Activated CD4-positive, alpha-beta T cell treated with anti-CD3 and anti-CD28 coated beads, Interleukin-2, amount 10 ng/mL, durations not matched to agents 7 days and 5 days (primary cell): ENCODE measurements around the gene ZMPSTE24. TPM values are rescaled to one million over a fixed set of nuclear protein-coding genes. Genes with fewer than 3 reads are reported as not detected.

Experiments
- CTCF ChIA-PET: fragments of 350-600 bp; sonication (Branson Sonifier 250); formaldehyde crosslinking; loops from one replicate; lab custom pipeline; 2021; ENCODE audit warnings: antibody characterized with exemption; lab: Charles Lee
- POLR2A ChIA-PET: fragments of 350-600 bp; sonication (Branson Sonifier 250); formaldehyde crosslinking; loops from one replicate; lab custom pipeline; 2021; ENCODE audit warnings: antibody characterized with exemption; lab: Charles Lee
- DNase-seq: peaks from one replicate; pipeline ENCODE4 v3.0.0-alpha.2; 2020
- H3K27ac Mint-ChIP-seq: one replicate; pipeline ENCODE4 v1.8.0; 2021; ENCODE audit warnings: mild to moderate bottlenecking, moderate library complexity, mixed read lengths
- H3K27me3 Mint-ChIP-seq: one replicate; pipeline ENCODE4 v1.8.0; 2021; ENCODE audit warnings: mixed read lengths
- H3K36me3 Mint-ChIP-seq: one replicate; pipeline ENCODE4 v1.8.0; 2021; ENCODE audit warnings: low read depth, mixed read lengths
- H3K4me1 Mint-ChIP-seq: one replicate; pipeline ENCODE4 v1.8.0; 2021; ENCODE audit warnings: mixed read lengths
- H3K4me3 Mint-ChIP-seq: one replicate; pipeline ENCODE4 v1.8.0; 2021; ENCODE audit warnings: mild to moderate bottlenecking, moderate library complexity, mixed read lengths
- H3K9me3 Mint-ChIP-seq: one replicate; pipeline ENCODE4 v1.8.0; 2021; ENCODE audit warnings: mixed read lengths
- total RNA-seq, 2 experiments: library from RNA; stranded (reverse); gene quantifications; one replicate each; pipeline ENCODE4 v1.2.3, GENCODE V29; 2021

ZMPSTE24 gene
- total RNA-seq, 2 experiments from 2014 or later: 24.7 to 28.8 TPM

- POLR2A ChIA-PET: no interaction called here
- CTCF ChIA-PET: interaction anchor here (0.9 to 1.5 kb wide), 3 partner anchors 14 to 250 kb away, joined by 3 to 4 read pairs (median 4); no protein-coding TSS in a partner anchor
- H3K27ac Mint-ChIP-seq: no peak overlapping the region
- no peak for DNase-seq
- H3K27me3 Mint-ChIP-seq: no peaks in the 10 kb centered on the region
- no peaks in the 10 kb centered on the region for H3K9me3 Mint-ChIP-seq
- peaks cover 2% of the 10 kb centered on the region for H3K36me3 Mint-ChIP-seq
- no peaks in the 10 kb centered on the region for H3K4me1 Mint-ChIP-seq
- H3K4me3 Mint-ChIP-seq: no peak overlapping the region
Measured at GRCh38 chr1:40300249-40300567, 42.2 kb downstream of the ZMPSTE24 start.

DNA sequence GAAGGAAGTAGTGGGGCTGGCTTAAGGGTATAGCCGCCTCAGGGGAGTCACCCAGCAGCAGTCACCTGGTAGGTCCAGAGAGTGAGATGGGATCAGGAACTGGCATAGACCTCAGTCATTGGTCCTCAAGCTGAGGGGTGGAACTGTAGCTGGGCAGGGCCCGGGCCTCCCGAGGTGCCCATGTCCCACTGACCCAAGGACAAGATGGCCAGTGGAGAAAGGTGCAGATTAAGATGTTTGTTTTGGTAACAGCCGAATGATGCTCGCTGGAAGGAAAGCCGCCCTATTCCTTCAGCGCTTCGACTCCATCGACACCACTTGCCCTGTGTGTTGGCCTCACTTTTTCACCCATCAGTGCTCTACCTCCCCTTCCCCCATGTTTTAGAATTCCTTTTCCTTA is 42.6 kb downstream of the ZMPSTE24 start:
- Mint-ChIP-seq H3K4me1 (no peaks in the 10 kb centered on the region), H3K36me3 (no peaks in the 10 kb centered on the region), H3K9me3 (no peaks in the 10 kb centered on the region), H3K4me3 (no peak overlapping the region), H3K27me3 (no peaks in the 10 kb centered on the region), H3K27ac (no peak overlapping the region)
- ChIA-PET POLR2A (no interaction called here), CTCF (interaction anchor here (1.5 kb wide), 1 partner anchor 37 kb away, joined by 4 read pairs; no protein-coding TSS in a partner anchor)
- no peak for DNase-seq

DNA sequence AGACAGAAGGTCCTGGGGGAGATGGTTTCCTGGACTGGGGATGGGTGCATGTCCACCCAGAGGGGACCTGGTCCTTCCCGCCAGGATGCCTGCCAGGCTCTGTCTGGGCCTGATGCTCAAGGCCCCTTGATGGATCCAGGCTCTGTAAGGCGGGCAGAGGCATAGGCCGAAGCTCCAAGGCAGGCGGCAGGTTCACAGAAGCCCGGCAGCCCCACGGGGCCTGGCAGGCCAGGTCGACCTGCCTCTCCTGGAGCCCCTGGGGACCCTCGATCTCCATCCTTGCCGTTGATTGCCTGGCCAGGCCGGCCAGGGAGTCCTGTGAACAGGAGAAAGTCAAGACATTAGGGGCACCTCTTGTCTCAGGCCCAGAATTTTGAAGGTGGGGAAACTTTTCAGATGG is 43.0 kb downstream of the ZMPSTE24 start:
- Mint-ChIP-seq H3K27ac (no peak overlapping the region), H3K27me3 (no peaks in the 10 kb centered on the region), H3K36me3 (no peaks in the 10 kb centered on the region), H3K4me1 (no peaks in the 10 kb centered on the region), H3K9me3 (no peaks in the 10 kb centered on the region), H3K4me3 (no peak overlapping the region)
- POLR2A ChIA-PET: no interaction called here
- no peak for DNase-seq
- CTCF ChIA-PET: interaction anchor here (1.5 kb wide), 1 partner anchor 37 kb away, joined by 4 read pairs; no protein-coding TSS in a partner anchor

DNA sequence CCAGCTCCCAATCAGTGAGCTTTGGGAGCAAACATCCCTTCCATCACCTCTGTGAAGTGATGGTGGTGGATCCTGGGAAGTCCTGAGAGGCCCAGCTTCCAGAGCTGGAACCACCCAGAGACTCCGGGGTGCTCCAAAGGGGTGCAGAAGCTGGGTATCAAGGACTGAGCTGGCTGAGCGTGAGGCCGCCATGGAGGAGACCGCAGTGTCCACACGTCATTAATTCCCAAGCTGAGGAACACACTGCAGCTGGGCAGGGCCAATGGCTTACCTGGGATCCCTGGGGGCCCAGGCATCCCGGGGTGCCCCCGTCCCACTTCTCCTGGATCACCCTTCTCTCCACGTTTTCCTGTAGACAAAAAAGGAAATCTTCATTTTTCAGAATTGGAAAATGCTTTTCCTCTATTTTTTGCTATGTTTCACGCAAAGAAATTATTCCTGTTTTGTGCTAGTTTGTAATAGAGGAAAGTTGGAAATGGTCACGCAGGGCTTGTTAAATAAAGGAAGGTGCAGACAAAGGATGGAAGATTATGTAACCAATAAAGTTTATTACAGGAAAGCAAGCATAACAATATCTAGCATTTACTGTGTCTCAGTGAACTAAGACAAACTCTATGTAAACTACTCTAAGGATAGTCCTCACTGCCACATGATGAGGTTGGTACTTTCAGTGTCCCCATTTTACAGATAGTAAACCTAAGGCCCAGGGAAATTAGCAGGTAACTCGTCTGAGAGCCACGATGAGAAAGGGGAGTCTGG is 43.7 kb downstream of the ZMPSTE24 start:
- DNase-seq: no peak
- POLR2A ChIA-PET: no interaction called here
- no peak overlapping the region for H3K27ac Mint-ChIP-seq
- no peaks in the 10 kb centered on the region for H3K9me3 Mint-ChIP-seq
- H3K4me3 Mint-ChIP-seq: no peak overlapping the region
- H3K27me3 Mint-ChIP-seq: no peaks in the 10 kb centered on the region
- CTCF ChIA-PET: no interaction called here
- H3K4me1 Mint-ChIP-seq: no peaks in the 10 kb centered on the region
- H3K36me3 Mint-ChIP-seq: no peaks in the 10 kb centered on the region

DNA sequence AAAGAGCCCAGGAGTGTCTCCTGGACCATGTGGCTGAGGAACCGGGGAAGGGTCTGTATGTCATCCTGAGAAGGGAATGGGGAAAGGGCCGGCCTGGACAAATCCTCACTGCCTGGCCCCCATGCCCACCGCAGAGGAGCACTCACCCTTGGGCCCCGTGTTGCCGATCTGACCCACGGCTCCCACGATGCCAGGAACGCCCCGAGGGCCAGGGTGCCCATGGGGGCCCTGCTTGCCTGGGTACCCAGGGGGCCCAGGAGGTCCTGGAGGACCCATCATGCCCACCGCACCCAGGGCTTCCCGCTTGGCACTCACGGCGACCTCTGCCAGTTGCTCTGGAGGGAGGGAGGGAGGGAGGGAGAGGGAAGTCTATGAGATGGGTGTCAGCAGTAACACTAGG is 44.4 kb downstream of the ZMPSTE24 start:
- H3K4me1 Mint-ChIP-seq: no peaks in the 10 kb centered on the region
- H3K27ac Mint-ChIP-seq: no peak overlapping the region
- ChIA-PET POLR2A (no interaction called here), CTCF (no interaction called here)
- no peaks in the 10 kb centered on the region for H3K9me3 Mint-ChIP-seq
- H3K4me3 Mint-ChIP-seq: no peak overlapping the region
- no peaks in the 10 kb centered on the region for H3K27me3 Mint-ChIP-seq
- no peak for DNase-seq
- H3K36me3 Mint-ChIP-seq: no peaks in the 10 kb centered on the region

DNA sequence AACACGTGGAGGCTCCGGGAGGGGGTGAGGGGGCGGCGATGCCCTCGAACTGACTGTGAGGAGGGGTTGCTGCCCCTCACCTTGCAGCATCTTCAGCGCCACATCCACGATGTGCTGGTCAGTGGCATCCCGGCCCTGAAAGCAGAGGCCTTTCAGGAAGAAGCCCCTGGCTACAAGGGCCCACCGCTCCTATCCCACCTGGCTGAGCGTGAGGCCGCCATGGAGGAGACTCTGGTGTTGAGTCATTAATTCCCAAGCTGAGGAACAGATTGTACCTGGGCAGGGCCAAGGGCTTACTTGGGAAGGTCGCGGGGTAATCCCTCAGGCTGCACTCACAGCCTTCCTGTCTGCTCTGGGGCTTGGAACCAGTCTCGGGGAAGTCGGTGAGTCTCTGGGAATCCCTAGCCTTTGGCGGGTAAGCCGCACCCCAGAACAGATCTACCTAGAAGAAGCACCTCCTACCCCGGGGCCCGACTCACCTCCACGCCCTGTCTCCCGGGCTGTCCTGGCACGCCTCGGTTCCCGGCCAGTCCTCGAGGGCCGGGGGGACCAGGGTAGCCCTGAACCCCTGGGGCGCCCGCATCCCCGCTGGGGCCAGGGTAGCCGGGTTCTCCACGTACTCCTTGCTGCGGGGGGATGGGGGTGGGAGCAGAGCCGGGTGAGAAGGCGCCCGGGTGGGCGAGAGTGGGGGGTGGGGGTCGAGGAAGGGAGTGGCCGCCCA is 45.2 kb downstream of the ZMPSTE24 start:
- ChIA-PET POLR2A (no interaction called here), CTCF (no interaction called here)
- no peak overlapping the region for H3K4me3 Mint-ChIP-seq

GRCh38 chr1:40303790-40304189 is 45.8 kb downstream of the ZMPSTE24 start:
- H3K9me3 Mint-ChIP-seq: no peaks in the 10 kb centered on the region
- DNase-seq: no peak
- ChIA-PET CTCF (interaction anchor here (0.6 to 2.5 kb wide), 2 partner anchors 12 to 151 kb away, joined by 3 to 7 read pairs; no protein-coding TSS in a partner anchor), POLR2A (no interaction called here)
- no peaks in the 10 kb centered on the region for H3K36me3 Mint-ChIP-seq
- no peaks in the 10 kb centered on the region for H3K4me1 Mint-ChIP-seq
- no peak overlapping the region for H3K27ac Mint-ChIP-seq
- H3K27me3 Mint-ChIP-seq: no peaks in the 10 kb centered on the region
- no peak overlapping the region for H3K4me3 Mint-ChIP-seq

More for the DNA sequence above, 45.2 kb downstream of the ZMPSTE24 start:
- no peaks in the 10 kb centered on the region for H3K36me3 Mint-ChIP-seq
- H3K27me3 Mint-ChIP-seq: no peaks in the 10 kb centered on the region
- no peaks in the 10 kb centered on the region for H3K9me3 Mint-ChIP-seq
- H3K27ac Mint-ChIP-seq: no peak overlapping the region
- no peaks in the 10 kb centered on the region for H3K4me1 Mint-ChIP-seq
- DNase-seq: no peak

GRCh38 chr1:40305451-40305850 is 47.4 kb downstream of the ZMPSTE24 start:
- Mint-ChIP-seq H3K9me3 (no peaks in the 10 kb centered on the region), H3K27ac (no peak overlapping the region), H3K27me3 (no peaks in the 10 kb centered on the region), H3K4me3 (no peak overlapping the region), H3K4me1 (no peaks in the 10 kb centered on the region), H3K36me3 (no peaks in the 10 kb centered on the region)
- ChIA-PET CTCF (interaction anchor here (0.9 to 2.5 kb wide), 3 partner anchors 10 to 153 kb away, joined by 3 to 7 read pairs (median 6); no protein-coding TSS in a partner anchor), POLR2A (interaction anchor here (0.6 kb wide), 1 partner anchor 386 kb away, joined by 6 read pairs; no protein-coding TSS in a partner anchor)
- DNase-seq: peak; percentile 19

GRCh38 chr1:40305871-40306270 is 47.8 kb downstream of the ZMPSTE24 start:
- Mint-ChIP-seq H3K27ac (no peak overlapping the region), H3K36me3 (no peaks in the 10 kb centered on the region), H3K9me3 (no peaks in the 10 kb centered on the region), H3K27me3 (no peaks in the 10 kb centered on the region), H3K4me3 (no peak overlapping the region), H3K4me1 (no peaks in the 10 kb centered on the region)
- DNase-seq: no peak
- POLR2A ChIA-PET: no interaction called here
- CTCF ChIA-PET: interaction anchor here (0.9 to 2.5 kb wide), 3 partner anchors 9 to 153 kb away, joined by 3 to 7 read pairs (median 6); no protein-coding TSS in a partner anchor

DNA sequence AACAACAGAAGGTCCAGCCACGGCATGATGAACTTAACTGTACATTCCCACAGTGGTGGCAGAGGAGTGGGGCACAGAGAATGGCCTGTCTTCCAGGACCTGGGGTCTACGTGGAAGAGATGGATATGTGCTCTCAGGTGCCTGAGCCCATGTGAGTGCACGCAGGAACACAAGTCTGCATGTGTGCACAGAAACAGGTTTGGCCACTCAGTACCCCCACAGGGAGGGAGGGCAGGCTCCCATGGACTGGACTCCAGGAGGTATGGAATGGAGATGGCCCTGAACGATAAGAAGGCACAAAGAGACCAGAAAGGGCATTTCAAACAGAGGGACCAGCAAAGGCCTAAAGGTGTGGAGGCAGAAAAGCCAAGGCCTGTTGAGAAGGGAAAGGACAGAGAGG is 48.3 kb downstream of the ZMPSTE24 start:
- H3K4me1 Mint-ChIP-seq: no peaks in the 10 kb centered on the region
- POLR2A ChIA-PET: no interaction called here
- H3K4me3 Mint-ChIP-seq: no peak overlapping the region
- H3K36me3 Mint-ChIP-seq: no peaks in the 10 kb centered on the region
- no peaks in the 10 kb centered on the region for H3K9me3 Mint-ChIP-seq
- H3K27me3 Mint-ChIP-seq: no peaks in the 10 kb centered on the region
- CTCF ChIA-PET: interaction anchor here (0.9 to 2.5 kb wide), 3 partner anchors 9 to 153 kb away, joined by 3 to 7 read pairs (median 6); no protein-coding TSS in a partner anchor
- H3K27ac Mint-ChIP-seq: no peak overlapping the region
- no peak for DNase-seq

- no peak overlapping the region for H3K4me3 Mint-ChIP-seq
Measured at GRCh38 chr1:40307186-40307585, 49.1 kb downstream of the ZMPSTE24 start.

GRCh38 chr1:40308036-40308727 is 50.1 kb downstream of the ZMPSTE24 start:
- Mint-ChIP-seq H3K4me1 (peaks cover 10% of the 10 kb centered on the region), H3K27ac (no peak overlapping the region), H3K4me3 (no peak overlapping the region), H3K9me3 (no peaks in the 10 kb centered on the region), H3K27me3 (no peaks in the 10 kb centered on the region), H3K36me3 (no peaks in the 10 kb centered on the region)
- POLR2A ChIA-PET: no interaction called here
- no peak for DNase-seq
- CTCF ChIA-PET: no interaction called here

More at GRCh38 chr1:40307186-40307585, 49.1 kb downstream of the ZMPSTE24 start:
- no peak for DNase-seq
- CTCF ChIA-PET: no interaction called here
- Mint-ChIP-seq H3K9me3 (no peaks in the 10 kb centered on the region), H3K27me3 (no peaks in the 10 kb centered on the region), H3K4me1 (peaks cover 2% of the 10 kb centered on the region), H3K27ac (no peak overlapping the region), H3K36me3 (no peaks in the 10 kb centered on the region)
- POLR2A ChIA-PET: no interaction called here
